SK-N-SH treated with all-trans-retinoic acid at 6 μM for 48 hours (cell line): ENCODE measurements around the gene SEMA3D.

Experiments used
- ATAC-seq: fragments of 200-7000 bp; cut with Tn5 transposase; 3 replicates; pipeline ENCODE4 v1.9.1; 2020; ENCODE audit warnings: mild to moderate bottlenecking, moderate library complexity
- ARNTL ChIP-seq: fragments of 450-650 bp; formaldehyde crosslinking; IDR thresholded peaks from 2 replicates; pipeline ENCODE4 v1.5.0; 2020; ENCODE audit warnings: low read depth, mild to moderate bottlenecking, moderate library complexity, borderline replicate concordance
- CREB5 ChIP-seq: fragments of 250-450 bp; sonication (Bioruptor Pico); IDR thresholded peaks from 2 replicates; pipeline ENCODE4 v1.5.1; 2020; ENCODE audit warnings: low read depth, mild to moderate bottlenecking, moderate library complexity
- CSDC2 ChIP-seq: fragments of 250-450 bp; sonication (Bioruptor Pico); IDR thresholded peaks from 2 replicates; pipeline ENCODE4 v1.5.0; 2020; ENCODE audit warnings: mild to moderate bottlenecking, moderate library complexity
- ESRRG ChIP-seq: fragments of 250-450 bp; sonication (Bioruptor Pico); IDR thresholded peaks from 2 replicates; pipeline ENCODE4 v1.6.1; 2021; ENCODE audit warnings: mild to moderate bottlenecking
- GLIS3 ChIP-seq: fragments of 250-450 bp; sonication (Bioruptor Pico); IDR thresholded peaks from 2 replicates; pipeline ENCODE4 v1.5.0; 2020; ENCODE audit warnings: mild to moderate bottlenecking, moderate library complexity
- ISL1 ChIP-seq: fragments of 250-450 bp; sonication (Bioruptor Pico); IDR thresholded peaks from 2 replicates; pipeline ENCODE4 v2.1.2; 2022; ENCODE audit warnings: mild to moderate bottlenecking, moderate library complexity
- OSR1 ChIP-seq: fragments of 250-450 bp; sonication (Bioruptor Pico); IDR thresholded peaks from 2 replicates; pipeline ENCODE4 v1.8.0; 2022; ENCODE audit warnings: moderate library complexity, mild to moderate bottlenecking, inconsistent platforms
- PATZ1 ChIP-seq: fragments of 250-450 bp; sonication (Bioruptor Pico); IDR thresholded peaks from 2 replicates; pipeline ENCODE4 v1.8.0; 2020; ENCODE audit warnings: mild to moderate bottlenecking, moderate library complexity, borderline replicate concordance
- PPARA ChIP-seq: fragments of 250-450 bp; sonication (Bioruptor Pico); IDR thresholded peaks from 2 replicates; pipeline ENCODE4 v1.5.0; 2020; ENCODE audit warnings: mild to moderate bottlenecking, borderline replicate concordance
- RARB ChIP-seq: fragments of 250-450 bp; sonication (Bioruptor Pico); IDR thresholded peaks from 2 replicates; pipeline ENCODE4 v1.8.0; 2021; ENCODE audit warnings: mild to moderate bottlenecking, moderate library complexity
- SNAI2 ChIP-seq: fragments of 250-450 bp; sonication (Bioruptor Pico); IDR thresholded peaks from 2 replicates; pipeline ENCODE4 v1.5.0; 2020; ENCODE audit warnings: mild to moderate bottlenecking, moderate library complexity
- TCF4 ChIP-seq: fragments of 250-450 bp; sonication (Bioruptor Pico); IDR thresholded peaks from 2 replicates; pipeline ENCODE4 v1.8.0; 2021; ENCODE audit warnings: mild to moderate bottlenecking, moderate library complexity, borderline replicate concordance
- TSHZ2 ChIP-seq: fragments of 250-450 bp; sonication (Bioruptor Pico); IDR thresholded peaks from 2 replicates; pipeline ENCODE4 v1.5.0; 2020; ENCODE audit warnings: mild to moderate bottlenecking, moderate library complexity
- ZC3H10 ChIP-seq: fragments of 250-450 bp; sonication (Bioruptor Pico); IDR thresholded peaks from 2 replicates; pipeline ENCODE4 v1.5.1; 2021; ENCODE audit warnings: mild to moderate bottlenecking, moderate library complexity
- ZFP3 ChIP-seq: fragments of 250-450 bp; sonication (Bioruptor Pico); IDR thresholded peaks from 2 replicates; pipeline ENCODE4 v1.5.0; 2020; ENCODE audit warnings: mild to moderate bottlenecking, moderate library complexity
- ZFP30 ChIP-seq: fragments of 450-650 bp; formaldehyde crosslinking; IDR thresholded peaks from 2 replicates; pipeline ENCODE4 v1.5.0; 2022; ENCODE audit warnings: mild to moderate bottlenecking, moderate library complexity
- ZNF565 ChIP-seq: fragments of 450-650 bp; formaldehyde crosslinking; conservative IDR thresholded peaks from 2 replicates; pipeline ENCODE4 v1.5.0; 2020; ENCODE audit warnings: low read depth, mild to moderate bottlenecking, moderate library complexity
- ZNF70 ChIP-seq: fragments of 450-650 bp; formaldehyde crosslinking; IDR thresholded peaks from 2 replicates; pipeline ENCODE4 v1.5.0; 2020; ENCODE audit warnings: mild to moderate bottlenecking, moderate library complexity
- ZNF8 ChIP-seq: fragments of 450-650 bp; formaldehyde crosslinking; IDR thresholded peaks from 2 replicates; pipeline ENCODE4 v1.5.0; 2020; ENCODE audit warnings: mild to moderate bottlenecking, moderate library complexity
- TF ChIP-seq, protein P1 (sequence below): fragments of 250-450 bp; sonication (Bioruptor Pico); IDR thresholded peaks from 2 replicates; pipeline ENCODE4 v1.8.0; 2021; ENCODE audit warnings: low read depth, mild to moderate bottlenecking, moderate library complexity, borderline replicate concordance

SEMA3D gene

GRCh38 chr7:85094046-85094725 lies 92.7 kb downstream of the SEMA3D start:
- TF ChIP-seq PPARA (no peak), TCF4 (CRISPR knock-in tag) (no peak), SNAI2 (CRISPR knock-in tag) (no peak), ESRRG (CRISPR knock-in tag) (no peak), ZNF8 (no peak), TSHZ2 (CRISPR knock-in tag) (no peak), ZNF565 (no peak), ZFP30 (no peak), OSR1 (CRISPR knock-in tag) (no peak), ZFP3 (CRISPR knock-in tag) (no peak), PATZ1 (CRISPR knock-in tag) (no peak), ZC3H10 (no peak), ARNTL (CRISPR knock-in tag) (no peak), GLIS3 (CRISPR knock-in tag) (no peak), CSDC2 (CRISPR knock-in tag) (no peak)
- TF ChIP-seq, protein P1, sequence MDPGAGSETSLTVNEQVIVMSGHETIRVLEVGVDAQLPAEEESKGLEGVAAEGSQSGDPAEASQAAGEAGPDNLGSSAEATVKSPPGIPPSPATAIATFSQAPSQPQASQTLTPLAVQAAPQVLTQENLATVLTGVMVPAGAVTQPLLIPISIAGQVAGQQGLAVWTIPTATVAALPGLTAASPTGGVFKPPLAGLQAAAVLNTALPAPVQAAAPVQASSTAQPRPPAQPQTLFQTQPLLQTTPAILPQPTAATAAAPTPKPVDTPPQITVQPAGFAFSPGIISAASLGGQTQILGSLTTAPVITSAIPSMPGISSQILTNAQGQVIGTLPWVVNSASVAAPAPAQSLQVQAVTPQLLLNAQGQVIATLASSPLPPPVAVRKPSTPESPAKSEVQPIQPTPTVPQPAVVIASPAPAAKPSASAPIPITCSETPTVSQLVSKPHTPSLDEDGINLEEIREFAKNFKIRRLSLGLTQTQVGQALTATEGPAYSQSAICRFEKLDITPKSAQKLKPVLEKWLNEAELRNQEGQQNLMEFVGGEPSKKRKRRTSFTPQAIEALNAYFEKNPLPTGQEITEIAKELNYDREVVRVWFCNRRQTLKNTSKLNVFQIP, result no peak
- ATAC-seq, result no peak

DNA sequence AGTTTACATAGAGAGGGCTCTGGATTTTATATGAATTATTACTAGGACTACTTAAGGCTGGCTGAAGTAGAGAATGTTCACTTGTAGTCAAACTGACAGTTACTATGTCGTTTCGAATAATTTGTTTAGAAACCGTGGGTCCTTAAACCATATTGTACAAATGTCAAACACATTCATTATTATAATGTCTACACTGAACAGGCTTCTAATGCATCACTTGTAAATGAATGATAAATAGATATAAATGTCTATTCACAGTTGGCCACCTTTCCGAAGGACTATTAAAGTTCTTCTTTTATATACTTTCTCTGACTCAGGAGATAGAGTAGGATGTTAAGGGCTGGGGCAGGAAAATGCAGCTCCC lies 95.3 kb downstream of the SEMA3D start:
- 0 out of 2 replicates have a peak, but pooled peaks have one; percentile 6 for TF ChIP-seq ISL1
- TF ChIP-seq RARB (CRISPR knock-in tag), result no peak
- no peak for ATAC-seq

DNA sequence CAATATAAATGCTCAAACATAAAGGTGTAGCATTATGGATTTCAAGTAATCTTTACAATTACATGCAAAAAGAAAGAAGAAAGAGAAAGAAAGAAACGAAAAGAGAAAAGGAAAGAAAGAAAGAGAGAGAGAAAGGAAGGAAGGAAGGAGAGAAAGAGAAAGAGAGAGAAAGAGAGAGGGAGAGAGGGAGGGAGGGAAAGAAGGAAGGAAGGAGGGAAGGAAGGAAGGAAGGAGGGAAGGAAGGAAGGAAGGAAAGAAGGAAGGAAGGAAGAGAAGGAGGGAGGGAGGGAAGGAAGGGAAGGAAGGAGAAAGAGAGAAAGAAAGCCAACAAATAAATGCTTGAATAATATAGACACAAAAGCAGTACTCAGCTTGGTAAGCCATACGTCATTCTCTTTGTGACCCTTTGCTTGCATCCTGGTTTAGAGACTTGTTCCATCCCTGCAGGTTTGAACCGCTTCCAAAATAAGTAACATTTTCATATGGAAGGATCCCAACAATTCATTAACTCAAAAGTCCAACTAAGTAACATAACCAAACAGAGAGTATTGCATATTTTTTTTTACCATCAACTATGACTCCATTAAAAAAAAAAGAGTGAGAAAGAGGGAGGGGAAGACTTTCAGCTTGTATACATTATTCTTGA lies 95.8 kb downstream of the SEMA3D start:
- ATAC-seq, result no peak

DNA sequence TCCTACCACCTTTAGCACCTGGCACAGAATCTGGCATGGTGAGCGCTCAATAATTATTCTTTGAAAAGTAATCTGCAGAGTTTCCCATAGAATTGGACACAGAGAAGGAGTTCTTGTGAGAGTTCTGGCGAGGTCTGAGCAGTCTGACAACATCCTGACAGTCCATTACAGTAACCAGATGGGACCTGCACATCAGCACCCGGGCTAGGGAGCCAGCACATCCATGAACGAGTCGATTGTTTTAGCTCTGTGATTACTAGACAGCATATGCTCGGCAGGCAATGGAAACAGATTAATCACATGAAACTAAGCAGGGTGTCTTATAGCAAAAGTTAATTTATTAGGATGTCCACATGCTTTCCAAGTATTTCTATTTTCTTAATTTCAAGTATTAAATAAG lies 96.7 kb downstream of the SEMA3D start:
- peak; percentile 45; the same call in 1 of the 2 replicates for TF ChIP-seq ESRRG (CRISPR knock-in tag)
- TF ChIP-seq CSDC2 (CRISPR knock-in tag), result 0 out of 2 replicates have a peak, but pooled peaks have one; percentile 15
- TF ChIP-seq, protein P1, result no peak
- peak; percentile 91 for TF ChIP-seq ISL1
- TF ChIP-seq SNAI2 (CRISPR knock-in tag), result 0 out of 2 replicates have a peak, but pooled peaks have one; percentile 76
- no peak for TF ChIP-seq ZNF70
- peak; percentile 58; the same call in 1 of the 2 replicates for TF ChIP-seq CREB5
- TF ChIP-seq TCF4 (CRISPR knock-in tag), result peak; percentile 81
- peak; percentile 66 for ATAC-seq

More for the DNA sequence above, 95.8 kb downstream of the SEMA3D start:
- no peak for TF ChIP-seq ZFP30
- no peak for TF ChIP-seq ZNF8
- no peak for TF ChIP-seq ZC3H10
- TF ChIP-seq ISL1, result peak; percentile 61
- TF ChIP-seq OSR1 (CRISPR knock-in tag), result no peak
